ENCODE measurements around the gene ADCY2.
A peak's percentile ranks its signal among the peaks of the same experiment; 100 is the strongest.

The ADCY2 gene

GRCh38 chr5:7589800-7590199 is 193.9 kb downstream of the ADCY2 start:
- H3K4me1 ChIP-seq, result no peaks in the 10 kb centered on the region
- intact Hi-C loops (cut with DNase I; ENCODE audit: low total_unique reads), result no loop called here
- no peaks in the 10 kb centered on the region for H3K36me3 ChIP-seq
- TF ChIP-seq, protein P1, sequence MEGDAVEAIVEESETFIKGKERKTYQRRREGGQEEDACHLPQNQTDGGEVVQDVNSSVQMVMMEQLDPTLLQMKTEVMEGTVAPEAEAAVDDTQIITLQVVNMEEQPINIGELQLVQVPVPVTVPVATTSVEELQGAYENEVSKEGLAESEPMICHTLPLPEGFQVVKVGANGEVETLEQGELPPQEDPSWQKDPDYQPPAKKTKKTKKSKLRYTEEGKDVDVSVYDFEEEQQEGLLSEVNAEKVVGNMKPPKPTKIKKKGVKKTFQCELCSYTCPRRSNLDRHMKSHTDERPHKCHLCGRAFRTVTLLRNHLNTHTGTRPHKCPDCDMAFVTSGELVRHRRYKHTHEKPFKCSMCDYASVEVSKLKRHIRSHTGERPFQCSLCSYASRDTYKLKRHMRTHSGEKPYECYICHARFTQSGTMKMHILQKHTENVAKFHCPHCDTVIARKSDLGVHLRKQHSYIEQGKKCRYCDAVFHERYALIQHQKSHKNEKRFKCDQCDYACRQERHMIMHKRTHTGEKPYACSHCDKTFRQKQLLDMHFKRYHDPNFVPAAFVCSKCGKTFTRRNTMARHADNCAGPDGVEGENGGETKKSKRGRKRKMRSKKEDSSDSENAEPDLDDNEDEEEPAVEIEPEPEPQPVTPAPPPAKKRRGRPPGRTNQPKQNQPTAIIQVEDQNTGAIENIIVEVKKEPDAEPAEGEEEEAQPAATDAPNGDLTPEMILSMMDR (IDR thresholded peaks at IDR 0.05), result no peak
- DNase-seq, result no peak
- H3K27ac ChIP-seq, result no peak overlapping the region
- no peaks in the 10 kb centered on the region for H3K9me3 ChIP-seq
- no peak overlapping the region for H3K4me3 ChIP-seq
- H3K27me3 ChIP-seq, result no peaks in the 10 kb centered on the region

DNA sequence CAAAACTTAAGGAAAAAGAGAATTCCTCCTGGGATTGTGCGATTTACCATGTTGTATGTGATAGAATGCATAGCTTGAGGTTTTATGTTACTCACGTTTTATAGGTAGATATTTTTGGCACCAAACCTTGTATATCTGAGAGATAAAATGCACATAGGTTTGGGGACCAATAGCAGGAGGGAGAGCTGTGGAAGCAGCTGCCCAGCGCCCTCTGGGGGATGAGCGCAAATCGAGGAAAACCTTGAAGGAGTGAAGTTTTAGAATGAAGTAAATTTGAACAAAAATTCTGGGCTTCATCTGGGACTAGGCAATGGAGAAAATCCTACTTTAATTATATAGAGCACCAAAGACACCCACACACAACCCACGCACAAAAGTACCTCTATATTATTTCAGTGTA is 197.0 kb downstream of the ADCY2 start:
- H3K9me3 ChIP-seq, result no peaks in the 10 kb centered on the region
- peaks cover 0 to 16% (median 11%) of the 10 kb centered on the region in 4 donors for H3K4me1 ChIP-seq
- H3K27ac ChIP-seq, result no peak overlapping the region
- H3K4me3 ChIP-seq, result no peak overlapping the region
- intact Hi-C loops (cut with DNase I; ENCODE audit: low total_unique reads), result no loop called here
- TF ChIP-seq, protein P1 (IDR thresholded peaks at IDR 0.05), result no peak
- H3K36me3 ChIP-seq, result no peaks in the 10 kb centered on the region
- H3K27me3 ChIP-seq, result no peaks in the 10 kb centered on the region
- DNase-seq, result no peak

DNA sequence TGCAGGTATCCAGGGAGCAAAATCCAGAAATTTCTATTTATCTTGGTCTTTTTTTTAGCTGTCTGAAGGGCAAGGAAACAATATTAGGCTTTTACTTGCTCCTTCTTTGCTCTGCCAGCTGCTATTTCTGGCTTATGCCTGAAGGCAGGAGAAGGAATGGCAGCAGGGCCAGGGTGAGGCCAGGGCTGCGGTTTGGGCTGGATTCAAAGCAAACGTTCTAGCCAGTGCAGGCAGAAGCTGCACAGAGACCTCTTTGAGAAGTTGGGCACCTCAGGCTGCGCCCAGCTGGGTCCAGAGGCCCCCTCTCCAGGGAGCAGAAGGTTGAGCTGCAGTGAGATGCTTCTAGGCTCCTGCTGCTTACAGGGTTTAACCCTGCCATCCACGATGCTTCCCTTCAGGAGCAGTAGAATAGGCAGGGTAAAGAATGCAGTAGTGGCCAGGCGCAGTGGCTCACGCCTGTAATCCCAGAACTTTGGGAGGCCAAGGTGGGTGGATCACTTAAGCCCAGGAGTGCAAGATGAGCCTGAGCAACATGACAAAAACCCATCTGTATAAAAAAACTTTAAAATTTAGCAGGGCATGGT is 201.2 kb downstream of the ADCY2 start:
- intact Hi-C loops (cut with DNase I; ENCODE audit: low total_unique reads), result no loop called here
- Histone ChIP-seq H3K36me3 (no peaks in the 10 kb centered on the region), H3K27me3 (no peaks in the 10 kb centered on the region), H3K27ac (peak overlapping the region in 1 of 2 donors; percentile 2), H3K4me3 (no peak overlapping the region), H3K9me3 (no peaks in the 10 kb centered on the region), H3K4me1 (peaks cover 0 to 16% (median 11%) of the 10 kb centered on the region in 4 donors)
- DNase-seq, result no peak
- TF ChIP-seq, protein P1 (IDR thresholded peaks at IDR 0.05), result no peak

- peaks cover 0 to 5% (median 0%) of the 10 kb centered on the region in 3 donors for H3K9me3 ChIP-seq
- H3K27me3 ChIP-seq, result no peaks in the 10 kb centered on the region
- no peak overlapping the region for H3K4me3 ChIP-seq
- no peak for DNase-seq
- TF ChIP-seq, protein P1 (IDR thresholded peaks at IDR 0.05), result no peak
- no peaks in the 10 kb centered on the region for H3K4me1 ChIP-seq
- intact Hi-C loops (cut with DNase I; ENCODE audit: low total_unique reads), result no loop called here
- H3K36me3 ChIP-seq, result no peaks in the 10 kb centered on the region
- no peak overlapping the region for H3K27ac ChIP-seq
Observed at GRCh38 chr5:7606840-7607465, 211.0 kb downstream of the ADCY2 start.

DNA sequence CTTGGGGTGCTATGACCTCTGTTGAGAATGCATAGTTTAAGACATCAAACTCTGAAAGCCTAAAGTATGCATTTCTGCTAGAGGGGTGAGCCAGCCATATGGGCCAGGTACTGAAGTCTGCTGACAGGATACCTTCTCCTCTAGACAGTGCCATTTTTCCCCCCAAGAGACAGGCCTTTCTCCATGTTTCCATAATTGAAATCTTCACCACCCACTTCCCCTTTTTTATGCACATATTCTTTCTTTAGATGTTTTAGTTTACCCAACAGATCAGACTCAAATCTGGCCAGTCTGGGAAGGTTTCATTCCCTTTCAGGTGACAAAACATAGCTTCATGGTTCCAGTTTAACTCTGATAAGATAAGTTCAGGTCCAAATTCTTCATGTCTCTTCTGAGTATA is 212.8 kb downstream of the ADCY2 start:
- DNase-seq, result no peak
- H3K4me3 ChIP-seq, result no peak overlapping the region
- H3K4me1 ChIP-seq, result no peaks in the 10 kb centered on the region
- H3K9me3 ChIP-seq, result no peaks in the 10 kb centered on the region
- no peaks in the 10 kb centered on the region for H3K27me3 ChIP-seq
- H3K27ac ChIP-seq, result no peak overlapping the region
- intact Hi-C loops (cut with DNase I; ENCODE audit: low total_unique reads), result no loop called here
- TF ChIP-seq, protein P1 (IDR thresholded peaks at IDR 0.05), result no peak
- no peaks in the 10 kb centered on the region for H3K36me3 ChIP-seq
